Left renal pelvis (tissue), 4 donors: Measurements from ENCODE around the gene CATSPERD. TPM values are rescaled to one million over a fixed set of nuclear protein-coding genes. Genes with fewer than 3 reads are reported as not detected.
A peak's percentile ranks its signal among the peaks of the same experiment; 100 is the strongest.

ENCODE experiments used
- DNase-seq, 4 donors: peaks; one replicate each; pipeline ENCODE4 v3.0.0-alpha.2; 2013; ENCODE audit warnings: low read depth in 4 of 4, low spot score in 3 of 4
- polyA plus RNA-seq, 4 donors: library from polyadenylated mRNA; unstranded; fragments of 120-200 nt; gene quantifications; one replicate each; pipeline ENCODE4 v1.2.1, GENCODE V29; 2013; ENCODE audit not compliant: insufficient read length in 4 of 4

Gene CATSPERD
- polyA plus RNA-seq, 4 donors: not detected

- DNase-seq: peak; percentile 74 to 85 (median 80)
These were observed 83.5 kb downstream of the CATSPERD start for GRCh38 chr19:5803752-5804515.

GRCh38 chr19:5804516-5805461 is 84.4 kb downstream of the CATSPERD start, which contains the start of gene NRTN:
Gene NRTN (plus strand): TSS chr19:5805067. CDS start chr19:5824166, 19,099 bp downstream.
- no peak for DNase-seq

- DNase-seq: no peak
These were observed 85.2 kb downstream of the CATSPERD start for GRCh38 chr19:5805462-5806132.

- DNase-seq: no peak
These were observed 85.7 kb downstream of the CATSPERD start for GRCh38 chr19:5806133-5806489.

GRCh38 chr19:5806905-5807304 is 86.5 kb downstream of the CATSPERD start:
- no peak for DNase-seq

- no peak for DNase-seq
These were observed 87.8 kb downstream of the CATSPERD start for GRCh38 chr19:5808120-5808816.

GRCh38 chr19:5809053-5809452 is 88.6 kb downstream of the CATSPERD start:
- DNase-seq: no peak

GRCh38 chr19:5809469-5809868 is 89.0 kb downstream of the CATSPERD start:
- no peak for DNase-seq

- DNase-seq: no peak
These were observed 90.7 kb downstream of the CATSPERD start for GRCh38 chr19:5811117-5811516.

- no peak for DNase-seq
These were observed 93.8 kb downstream of the CATSPERD start for GRCh38 chr19:5814123-5814851.

GRCh38 chr19:5814852-5815246 is 94.4 kb downstream of the CATSPERD start:
- no peak for DNase-seq

GRCh38 chr19:5817218-5817617 is 96.8 kb downstream of the CATSPERD start:
- DNase-seq: no peak

GRCh38 chr19:5818594-5818993 is 98.2 kb downstream of the CATSPERD start:
- DNase-seq: no peak

GRCh38 chr19:5820785-5821184 is 100.3 kb downstream of the CATSPERD start:
- no peak for DNase-seq

GRCh38 chr19:5821521-5822180 is 101.2 kb downstream of the CATSPERD start:
- DNase-seq: no peak

GRCh38 chr19:5822181-5822844 is 101.9 kb downstream of the CATSPERD start:
- DNase-seq: no peak

GRCh38 chr19:5823579-5824281 is 103.3 kb downstream of the CATSPERD start:
- no peak for DNase-seq

GRCh38 chr19:5824751-5825150 is 104.3 kb downstream of the CATSPERD start:
- DNase-seq: no peak
